Measurements from ENCODE around the gene PRXL2B. TPM values are rescaled to one million over a fixed set of nuclear protein-coding genes. Genes with fewer than 3 reads are reported as not detected.
"Not testable (repeated sequence)": the region's sequence is repeated elsewhere in the genome, so short reads cannot be mapped to it uniquely, and the experiment has no call there.

Gene PRXL2B
- total RNA-seq = 15.3 and 21.5 TPM in 2 replicates
- 17.9 TPM for polyA plus RNA-seq (2012)

GRCh38 chr1:2586154-2587070 is at the start of gene PRXL2B:
PRXL2B (plus strand) TSS chr1:2586777; CDS start chr1:2586886, 109 bp downstream.
- peak; percentile 99 for DNase-seq (ENCODE audit: low read depth)

- no peak for DNase-seq (ENCODE audit: low read depth)
Measured at GRCh38 chr1:2537784-2538115, 48.8 kb upstream of the PRXL2B start.

- no peak for DNase-seq (ENCODE audit: low read depth)
Measured at GRCh38 chr1:2538376-2538775, 48.2 kb upstream of the PRXL2B start.

- DNase-seq (ENCODE audit: low read depth) = no peak
Measured at GRCh38 chr1:2538872-2539271, 47.7 kb upstream of the PRXL2B start.

- no peak for DNase-seq (ENCODE audit: low read depth)
Measured at GRCh38 chr1:2539312-2539907, 47.2 kb upstream of the PRXL2B start.

- DNase-seq (ENCODE audit: low read depth) = no peak
Measured at GRCh38 chr1:2540816-2541492, 45.6 kb upstream of the PRXL2B start.

- DNase-seq (ENCODE audit: low read depth) = no peak
Measured at GRCh38 chr1:2541619-2542245, 44.8 kb upstream of the PRXL2B start.

GRCh38 chr1:2542246-2542915 is 44.2 kb upstream of the PRXL2B start:
- no peak for DNase-seq (ENCODE audit: low read depth)

- no peak for DNase-seq (ENCODE audit: low read depth)
Measured at GRCh38 chr1:2543543-2544092, 43.0 kb upstream of the PRXL2B start.

- DNase-seq (ENCODE audit: low read depth) = no peak
Measured at GRCh38 chr1:2544093-2544874, 42.3 kb upstream of the PRXL2B start.

GRCh38 chr1:2544875-2545640 is 41.5 kb upstream of the PRXL2B start:
- no peak for DNase-seq (ENCODE audit: low read depth)

- DNase-seq (ENCODE audit: low read depth) = no peak
Measured at GRCh38 chr1:2545754-2546514, 40.6 kb upstream of the PRXL2B start.

- no peak for DNase-seq (ENCODE audit: low read depth)
Measured at GRCh38 chr1:2546515-2547209, 39.9 kb upstream of the PRXL2B start.

- DNase-seq (ENCODE audit: low read depth) = no peak
Measured at GRCh38 chr1:2547210-2548067, 39.1 kb upstream of the PRXL2B start.

- peak; percentile 60 for DNase-seq (ENCODE audit: low read depth)
Measured at GRCh38 chr1:2548068-2548589, 38.4 kb upstream of the PRXL2B start.

- not testable (repeated sequence) for DNase-seq (ENCODE audit: low read depth)
Measured at GRCh38 chr1:2549367-2550029, 37.1 kb upstream of the PRXL2B start.
